HG03097 (cell line): ENCODE data around the gene MUS81.

Source experiments
- ATAC-seq: cut with Tn5 transposase; IDR thresholded peaks from one replicate; pipeline ENCODE4 v1.9.1; 2021; ENCODE audit not compliant: unreplicated experiment, low FRiP score

MUS81 gene

DNA sequence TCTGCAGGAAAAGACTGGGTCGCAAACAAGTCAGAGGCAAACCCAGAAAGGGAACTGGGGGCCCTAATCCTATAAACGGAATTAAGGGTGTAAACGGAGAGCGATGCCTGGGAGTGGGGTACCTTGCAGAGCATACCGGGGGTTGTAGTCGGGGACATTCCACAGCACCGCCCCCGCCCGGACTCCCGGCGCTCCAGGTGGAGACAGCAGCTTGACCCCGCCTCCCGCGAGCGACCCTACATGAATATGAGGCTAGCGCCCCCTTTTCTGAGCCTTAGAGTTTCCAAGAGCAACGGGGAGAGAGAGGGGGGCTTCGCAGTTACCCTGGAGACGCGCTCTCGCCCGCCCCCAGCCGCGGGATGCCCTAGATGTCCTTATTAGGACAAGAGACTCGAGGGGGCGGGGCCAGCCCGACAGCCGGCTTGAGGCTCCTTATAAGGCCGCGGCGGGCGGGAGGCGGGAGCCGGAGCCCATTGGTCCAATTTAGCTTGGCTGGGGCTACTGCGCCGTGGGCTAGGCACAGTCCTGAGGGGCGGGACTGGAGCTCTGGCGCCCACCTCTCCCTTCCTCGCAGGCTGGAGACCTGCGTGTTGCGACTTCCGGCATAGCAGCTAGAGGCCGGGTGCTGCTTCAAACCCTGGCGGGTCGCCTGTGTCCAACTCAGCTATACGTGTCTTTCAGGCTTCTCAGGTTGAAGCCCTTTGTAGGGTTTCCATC is 980 bp upstream of the MUS81 start:
- peak; percentile 39 for ATAC-seq

DNA sequence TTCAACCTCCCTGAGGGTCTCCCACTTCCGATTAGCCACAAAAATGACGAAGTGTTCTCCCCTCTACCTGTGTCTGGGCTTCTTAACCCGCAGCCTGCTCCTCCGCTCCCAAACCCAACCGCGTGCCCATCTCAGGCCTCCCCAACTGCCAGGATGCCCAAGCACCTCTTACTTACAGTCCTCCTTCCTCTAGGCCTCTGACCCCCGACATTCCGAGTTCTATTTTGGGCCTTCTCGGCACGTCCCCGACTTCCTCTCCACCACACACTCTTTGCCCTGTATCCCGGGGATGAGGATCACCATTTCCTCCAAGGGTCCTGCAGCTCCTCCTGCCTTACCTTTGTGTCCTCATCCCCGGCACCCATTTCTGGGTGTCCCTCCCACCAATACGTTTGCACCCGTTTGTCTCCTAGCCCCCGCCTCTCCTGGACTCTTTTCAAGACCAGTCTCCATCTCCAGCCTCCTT is 388 bp upstream of the MUS81 start:
- ATAC-seq = no peak

- ATAC-seq = no peak
These were observed 902 bp downstream of the MUS81 start for GRCh38 chr11:65861165-65861505.

DNA sequence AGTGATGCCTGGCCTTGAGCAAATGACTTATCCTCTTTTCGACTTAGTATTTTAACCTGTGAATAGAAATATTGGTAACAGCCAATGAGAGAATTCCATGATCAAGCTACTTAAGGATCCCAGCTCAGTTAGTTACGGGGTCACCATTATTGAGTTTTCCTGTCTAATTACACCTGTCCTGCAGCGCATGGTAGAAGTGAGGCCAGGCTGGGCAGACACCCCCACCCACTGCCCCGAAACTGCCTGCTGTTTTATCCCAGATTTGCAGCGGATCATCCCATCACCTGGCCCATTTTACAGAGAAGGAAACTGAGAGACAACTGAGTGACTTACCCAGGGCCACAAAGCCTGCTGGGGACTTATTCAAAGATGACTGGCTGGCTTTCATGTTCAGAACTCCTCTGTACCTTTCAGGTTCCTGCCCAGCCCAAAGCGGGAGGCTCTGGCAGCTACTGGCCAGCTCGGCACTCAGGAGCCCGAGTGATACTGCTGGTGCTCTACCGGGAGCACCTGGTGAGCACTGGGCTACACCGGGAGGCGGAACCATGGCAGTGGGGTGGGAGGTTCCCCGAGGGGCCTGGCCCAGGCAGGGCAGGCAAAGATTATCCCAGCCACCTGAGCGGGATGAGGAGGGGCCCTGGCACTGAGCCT is 1.4 kb downstream of the MUS81 start:
- no peak for ATAC-seq

DNA sequence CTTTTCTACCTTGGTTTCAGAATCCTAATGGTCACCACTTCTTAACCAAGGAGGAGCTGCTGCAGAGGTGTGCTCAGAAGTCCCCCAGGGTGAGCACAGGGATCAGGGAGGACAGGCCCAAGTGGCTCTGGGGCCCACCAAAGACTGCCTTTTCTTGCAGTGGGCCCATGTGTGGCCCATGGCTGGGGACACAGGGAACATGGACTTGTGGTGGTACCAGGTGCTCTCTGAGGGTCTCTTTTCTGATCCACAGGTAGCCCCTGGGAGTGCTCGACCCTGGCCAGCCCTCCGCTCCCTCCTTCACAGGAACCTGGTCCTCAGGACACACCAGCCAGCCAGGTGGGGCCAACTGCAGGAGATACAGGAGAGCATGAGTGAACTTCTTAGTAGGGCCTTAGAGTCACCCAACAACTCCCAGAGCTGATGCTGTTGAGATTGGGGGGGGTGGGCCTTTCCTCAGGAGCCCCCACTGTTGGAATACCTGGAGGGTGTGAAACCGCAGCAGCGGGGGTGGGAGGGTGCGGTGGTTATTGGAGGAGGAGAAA is 2.0 kb downstream of the MUS81 start:
- no peak for ATAC-seq

DNA sequence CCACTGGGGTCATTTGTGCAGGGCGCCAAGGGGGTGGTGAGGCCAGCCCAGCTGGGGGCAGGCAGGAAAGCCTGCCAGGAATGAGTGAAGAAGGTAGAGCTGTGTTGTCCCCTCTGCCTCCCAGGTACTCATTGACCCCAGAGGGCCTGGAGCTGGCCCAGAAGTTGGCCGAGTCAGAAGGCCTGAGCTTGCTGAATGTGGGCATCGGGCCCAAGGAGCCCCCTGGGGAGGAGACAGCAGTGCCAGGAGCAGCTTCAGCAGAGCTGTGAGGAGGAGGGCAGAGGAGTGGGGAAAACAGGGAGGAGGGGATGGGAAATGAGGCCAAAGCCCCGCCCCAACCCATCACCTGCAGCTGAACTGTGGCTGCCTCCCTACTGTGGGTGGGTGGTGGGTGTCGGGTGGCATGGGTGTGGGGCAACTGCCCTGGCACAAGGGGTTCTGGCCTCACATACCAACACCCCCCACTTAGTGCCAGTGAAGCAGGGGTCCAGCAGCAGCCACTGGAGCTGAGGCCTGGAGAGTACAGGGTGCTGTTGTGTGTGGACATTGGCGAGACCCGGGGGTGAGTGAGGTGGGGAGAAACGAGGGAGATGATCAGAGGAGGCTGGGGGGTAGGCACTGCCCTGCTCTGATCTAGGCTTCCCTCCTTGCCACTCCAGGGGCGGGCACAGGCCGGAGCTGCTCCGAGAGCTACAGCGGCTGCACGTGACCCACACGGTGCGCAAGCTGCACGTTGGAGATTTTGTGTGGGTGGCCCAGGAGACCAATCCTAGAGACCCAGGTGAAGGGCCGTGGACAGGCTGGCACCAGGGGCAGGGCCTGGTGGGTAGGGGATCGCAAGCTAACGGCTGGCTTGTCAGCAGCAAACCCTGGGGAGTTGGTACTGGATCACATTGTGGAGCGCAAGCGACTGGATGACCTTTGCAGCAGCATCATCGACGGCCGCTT is 3.0 kb downstream of the MUS81 start:
- ATAC-seq = no peak

DNA sequence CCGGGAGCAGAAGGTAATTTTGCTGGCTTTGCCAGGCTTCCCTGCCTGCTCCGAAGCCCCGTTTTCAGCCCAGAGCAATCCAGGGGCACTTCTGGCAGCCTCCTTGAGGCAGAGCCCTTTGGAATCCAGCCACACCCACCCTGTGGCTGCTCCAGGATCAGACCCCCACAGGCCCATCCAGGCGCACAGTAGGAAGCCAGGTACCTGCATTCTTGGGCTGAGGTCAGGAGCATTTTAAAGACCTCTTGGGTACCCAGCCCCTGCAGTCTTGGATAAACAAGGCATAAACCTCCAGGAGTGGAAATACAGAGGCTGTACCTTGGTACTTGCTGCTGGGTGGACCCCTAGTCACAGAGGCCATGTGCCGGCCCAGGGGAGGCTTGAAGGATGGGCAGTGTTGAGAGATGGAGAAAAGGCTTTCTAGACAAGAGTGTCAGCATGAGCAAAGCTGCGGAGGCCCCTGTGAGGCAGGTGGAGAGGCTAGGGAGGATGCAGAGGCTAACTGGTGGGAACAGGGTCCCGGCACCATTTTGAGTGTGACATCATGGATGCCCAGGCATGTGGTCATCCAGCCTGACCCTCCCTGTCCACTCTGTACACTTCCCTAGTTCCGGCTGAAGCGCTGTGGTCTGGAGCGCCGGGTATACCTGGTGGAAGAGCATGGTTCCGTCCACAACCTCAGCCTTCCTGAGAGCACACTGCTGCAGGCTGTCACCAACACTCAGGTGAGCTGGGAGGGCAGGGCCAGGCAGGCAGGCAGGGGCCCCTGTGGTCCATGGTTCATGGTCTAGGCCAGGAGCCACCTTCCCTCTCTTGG is 3.9 kb downstream of the MUS81 start:
- no peak for ATAC-seq

DNA sequence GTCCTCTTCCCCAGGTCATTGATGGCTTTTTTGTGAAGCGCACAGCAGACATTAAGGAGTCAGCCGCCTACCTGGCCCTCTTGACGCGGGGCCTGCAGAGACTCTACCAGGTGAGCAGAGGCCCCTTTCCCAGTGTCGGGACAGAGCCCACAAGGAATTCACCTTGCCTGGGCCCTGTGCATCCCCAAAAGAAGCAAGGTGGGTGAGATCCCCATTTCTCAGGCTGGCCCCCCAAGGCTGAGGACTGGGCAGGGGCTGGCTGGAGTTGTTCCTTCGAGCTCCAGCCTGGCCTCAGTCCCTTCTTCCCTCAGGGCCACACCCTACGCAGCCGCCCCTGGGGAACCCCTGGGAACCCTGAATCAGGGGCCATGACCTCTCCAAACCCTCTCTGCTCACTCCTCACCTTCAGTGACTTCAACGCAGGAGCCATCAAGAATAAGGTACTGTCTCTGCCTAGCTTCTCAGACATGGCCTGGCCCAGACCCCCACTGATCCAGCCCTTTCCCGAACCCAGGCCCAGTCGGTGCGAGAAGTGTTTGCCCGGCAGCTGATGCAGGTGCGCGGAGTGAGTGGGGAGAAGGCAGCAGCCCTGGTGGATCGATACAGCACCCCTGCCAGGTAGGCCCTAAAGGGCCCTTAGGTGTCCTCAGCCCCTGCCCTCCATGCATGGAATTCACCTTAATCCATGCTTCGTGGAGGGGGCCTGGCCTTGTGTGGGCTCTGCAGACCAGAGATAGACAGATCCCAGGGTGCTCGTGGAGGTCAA is 4.7 kb downstream of the MUS81 start:
- no peak for ATAC-seq

GRCh38 chr11:65865550-65866172 is 5.4 kb downstream of the MUS81 start:
- ATAC-seq = no peak

- ATAC-seq = no peak
These were observed 6.5 kb downstream of the MUS81 start for GRCh38 chr11:65866509-65867283.

DNA sequence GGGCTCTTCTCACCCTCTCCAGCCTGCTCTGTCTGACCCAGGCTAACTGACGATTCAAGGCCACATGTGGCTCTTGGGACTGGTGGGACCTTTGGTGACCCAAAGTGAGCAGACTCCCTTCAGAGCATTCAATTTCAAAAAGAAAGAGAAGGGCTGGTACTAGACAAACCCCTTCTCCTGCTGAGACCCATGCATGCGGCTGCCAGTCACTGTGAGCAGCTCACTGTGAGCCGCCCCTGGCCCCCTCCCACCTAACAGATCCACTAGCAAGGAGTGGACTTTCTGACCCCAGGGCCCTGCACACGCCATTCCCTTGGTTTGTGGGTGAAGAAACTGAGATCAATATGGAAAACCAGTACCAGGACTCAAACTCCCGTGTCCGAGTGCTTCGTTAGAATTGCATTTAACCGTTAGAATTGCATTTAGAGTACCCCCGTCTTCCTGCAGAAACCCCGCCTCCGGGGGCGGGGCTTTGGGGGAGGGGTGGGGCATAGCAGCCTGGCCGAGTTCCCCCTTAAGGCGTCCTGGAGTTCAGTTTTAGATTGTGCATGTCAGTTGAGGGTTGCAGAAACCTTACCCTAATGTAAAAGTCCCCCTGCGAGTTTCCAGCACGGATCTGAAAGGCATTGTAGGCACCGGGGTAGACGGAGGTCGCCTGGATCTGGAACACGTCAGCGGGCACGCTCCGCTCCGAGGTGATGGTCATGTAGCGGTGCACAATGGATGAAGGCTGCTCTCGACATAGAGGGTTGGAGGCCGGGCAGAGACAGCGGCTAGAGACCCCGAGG is 7.2 kb downstream of the MUS81 start:
- ATAC-seq = no peak

- ATAC-seq = no peak
These were observed 7.9 kb downstream of the MUS81 start for GRCh38 chr11:65868076-65868667.

- ATAC-seq = no peak
These were observed 8.7 kb downstream of the MUS81 start for GRCh38 chr11:65868907-65869306.

- no peak for ATAC-seq
These were observed 9.5 kb downstream of the MUS81 start for GRCh38 chr11:65869643-65870306.

- ATAC-seq = no peak
These were observed 10.1 kb downstream of the MUS81 start for GRCh38 chr11:65870307-65870658.
